HL-60 (cell line): ENCODE data around the gene UBTD1.

Source experiments
- CTCF ChIP-seq: IDR thresholded peaks from one replicate; pipeline ENCODE4 v1.5.1; 2011; ENCODE audit warnings: low read length, control low read depth, inconsistent platforms; ENCODE audit not compliant: insufficient read depth
- POLR2AphosphoS5 ChIP-seq: IDR thresholded peaks from 2 replicates; pipeline ENCODE4 v1.6.1; 2012; ENCODE audit warnings: low read depth
- REST ChIP-seq: IDR thresholded peaks from 2 replicates; pipeline ENCODE4 v1.6.1; 2012; ENCODE audit warnings: low read depth; ENCODE audit not compliant: insufficient replicate concordance
- SPI1 ChIP-seq: IDR thresholded peaks from 2 replicates; pipeline ENCODE4 v1.6.1; 2012; ENCODE audit warnings: low read depth, mild to moderate bottlenecking, borderline replicate concordance

- no peak for TF ChIP-seq CTCF
- TF ChIP-seq REST: no peak
- TF ChIP-seq POLR2AphosphoS5: no peak
- no peak for TF ChIP-seq SPI1
These were observed 8.1 kb upstream of the UBTD1 start for GRCh38 chr10:97490592-97490991.
